CD8-positive, alpha-beta memory T cell (primary cell): ENCODE measurements around the gene LMF1. TPM values are rescaled to one million over a fixed set of nuclear protein-coding genes. Genes with fewer than 3 reads are reported as not detected.
A peak's percentile ranks its signal among the peaks of the same experiment; 100 is the strongest.

Experiments
- CTCF ChIA-PET: fragments of 350-600 bp; sonication (Branson Sonifier 250); formaldehyde crosslinking; loops from one replicate; lab custom pipeline; 2021; ENCODE audit warnings: antibody characterized with exemption; lab: Charles Lee
- POLR2A ChIA-PET: fragments of 350-600 bp; sonication (Branson Sonifier 250); formaldehyde crosslinking; loops from one replicate; lab custom pipeline; 2021; ENCODE audit warnings: antibody characterized with exemption; lab: Charles Lee
- DNase-seq, 5 donors: peaks; one replicate each; pipeline versions ENCODE4 v3.0.0 to v3.0.0-alpha.2; 2020 to 2022; ENCODE audit warnings: mixed read lengths in 1 of 5
- H3K27ac ChIP-seq: one replicate; pipeline ENCODE4 v1.7.0; 2013; ENCODE audit warnings: low read depth, mild to moderate bottlenecking, low read length, moderate library complexity
- H3K27me3 ChIP-seq: 2 replicates; pipeline ENCODE4 v1.7.0; 2013; ENCODE audit warnings: low read length, mild to moderate bottlenecking; ENCODE audit not compliant: insufficient read depth, poor library complexity, severe bottlenecking
- H3K36me3 ChIP-seq: 2 replicates; pipeline ENCODE4 v1.7.0; 2013; ENCODE audit warnings: mild to moderate bottlenecking, low read length, moderate library complexity; ENCODE audit not compliant: insufficient read depth
- H3K4me1 ChIP-seq: 2 replicates; pipeline ENCODE4 v1.7.0; 2013; ENCODE audit warnings: mild to moderate bottlenecking, low read length, moderate library complexity; ENCODE audit not compliant: insufficient read depth
- H3K4me3 ChIP-seq: 2 replicates; pipeline ENCODE4 v1.7.0; 2013; ENCODE audit warnings: mild to moderate bottlenecking, low read length
- H3K9me3 ChIP-seq: 2 replicates; pipeline ENCODE4 v1.7.0; 2013; ENCODE audit warnings: mild to moderate bottlenecking, low read length
- H3K27ac Mint-ChIP-seq, 8 donors: one replicate each; pipeline ENCODE4 v1.8.0; 2020 to 2021; ENCODE audit warnings: mixed read lengths in 8 of 8, mild to moderate bottlenecking in 6 of 8, inconsistent platforms in 3 of 8, moderate library complexity in 3 of 8
- H3K27me3 Mint-ChIP-seq, 2 donors: one replicate each; pipeline ENCODE4 v1.8.0; 2020 to 2021; ENCODE audit warnings: mixed read lengths in 2 of 2, mild to moderate bottlenecking in 1 of 2, moderate library complexity in 1 of 2
- H3K36me3 Mint-ChIP-seq, 3 donors: one replicate each; pipeline ENCODE4 v1.8.0; 2020 to 2021; ENCODE audit warnings: mixed read lengths in 3 of 3, inconsistent platforms in 1 of 3, mild to moderate bottlenecking in 1 of 3
- H3K4me1 Mint-ChIP-seq, 3 donors: one replicate each; pipeline ENCODE4 v1.8.0; 2020 to 2021; ENCODE audit warnings: mixed read lengths in 3 of 3, inconsistent platforms in 1 of 3, mild to moderate bottlenecking in 1 of 3
- H3K4me3 Mint-ChIP-seq, 7 donors: one replicate each; pipeline ENCODE4 v1.8.0; 2020 to 2021; ENCODE audit warnings: mixed read lengths in 7 of 7, mild to moderate bottlenecking in 6 of 7, moderate library complexity in 4 of 7, inconsistent platforms in 2 of 7
- H3K9me3 Mint-ChIP-seq, 5 donors: one replicate each; pipeline ENCODE4 v1.8.0; 2020 to 2022; ENCODE audit warnings: mixed read lengths in 5 of 5, mild to moderate bottlenecking in 3 of 5, moderate library complexity in 2 of 5, inconsistent platforms in 1 of 5
- polyA plus RNA-seq: library from polyadenylated mRNA; unstranded; fragments of 300-500 nt; fragmentation: Illumina TruSeq; gene quantifications from one replicate; pipeline ENCODE4 v1.2.3, GENCODE V29; 2021
- total RNA-seq, 2 experiments: library from RNA; stranded (reverse); gene quantifications; one replicate each; pipeline ENCODE4 v1.2.3, GENCODE V29; 2021

Gene LMF1
- total and polyA plus RNA-seq, 3 experiments from 2014 or later, result 11.7 to 15.8 (median 14.0) TPM

- Mint-ChIP-seq H3K4me1 (peaks cover 10 to 19% (median 10%) of the 10 kb centered on the region in 3 donors), H3K36me3 (no peaks in the 10 kb centered on the region), H3K4me3 (no peak overlapping the region), H3K27me3 (peaks cover 28 to 40% of the 10 kb centered on the region in 2 donors), H3K27ac (no peak overlapping the region), H3K9me3 (peaks cover 0 to 2% (median 0%) of the 10 kb centered on the region in 5 donors)
- no peaks in the 10 kb centered on the region for H3K9me3 ChIP-seq
- peaks cover 4% of the 10 kb centered on the region for H3K27me3 ChIP-seq
- H3K36me3 ChIP-seq, result no peaks in the 10 kb centered on the region
- no peak for DNase-seq
- H3K27ac ChIP-seq, result no peak overlapping the region
- POLR2A ChIA-PET, result no interaction called here
- H3K4me1 ChIP-seq, result peaks cover 7% of the 10 kb centered on the region
- CTCF ChIA-PET, result no interaction called here
- H3K4me3 ChIP-seq, result no peak overlapping the region
Measured at GRCh38 chr16:817001-817906, 153.5 kb downstream of the LMF1 start.

DNA sequence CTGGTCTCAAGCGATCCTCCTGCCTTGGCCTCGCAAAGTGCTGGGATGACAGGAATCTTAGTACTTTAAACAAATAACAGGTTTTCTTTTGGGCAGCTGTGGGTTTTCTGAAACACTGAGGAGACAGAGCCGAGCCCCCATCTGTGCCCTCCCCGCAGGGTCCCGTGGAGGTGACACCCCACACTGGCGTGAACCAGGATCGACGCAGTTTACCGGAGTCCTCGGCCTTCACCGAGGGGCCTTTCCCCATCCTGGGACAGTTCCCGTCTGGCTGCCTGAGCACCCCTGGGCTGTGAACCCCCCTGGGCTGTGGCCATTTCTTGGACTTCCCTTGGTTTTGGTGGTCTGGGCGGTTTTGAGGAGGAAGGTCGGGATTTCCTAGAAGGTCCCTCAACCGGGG, 154.9 kb downstream of the LMF1 start:
- CTCF ChIA-PET, result no interaction called here
- no peak overlapping the region for H3K27ac Mint-ChIP-seq
- H3K9me3 Mint-ChIP-seq, result peaks cover 0 to 5% (median 0%) of the 10 kb centered on the region in 5 donors

GRCh38 chr16:814974-815373, 155.8 kb downstream of the LMF1 start:
- peaks cover 4% of the 10 kb centered on the region for H3K27me3 ChIP-seq
- Mint-ChIP-seq H3K9me3 (peaks cover 0 to 5% (median 0%) of the 10 kb centered on the region in 5 donors), H3K4me1 (peaks cover 8 to 12% (median 9%) of the 10 kb centered on the region in 3 donors), H3K4me3 (peak overlapping the region in 1 of 7 donors; percentile 48), H3K27ac (no peak overlapping the region), H3K27me3 (peaks cover 32 to 35% of the 10 kb centered on the region in 2 donors), H3K36me3 (peaks cover 0 to 3% (median 0%) of the 10 kb centered on the region in 3 donors)
- H3K4me3 ChIP-seq, result no peak overlapping the region
- DNase-seq, result no peak
- no peaks in the 10 kb centered on the region for H3K36me3 ChIP-seq
- no peaks in the 10 kb centered on the region for H3K9me3 ChIP-seq
- H3K27ac ChIP-seq, result no peak overlapping the region
- ChIA-PET POLR2A (no interaction called here), CTCF (no interaction called here)
- H3K4me1 ChIP-seq, result peaks cover 7% of the 10 kb centered on the region

More for the DNA sequence above, 154.9 kb downstream of the LMF1 start:
- Histone ChIP-seq H3K36me3 (no peaks in the 10 kb centered on the region), H3K4me1 (peaks cover 7% of the 10 kb centered on the region), H3K9me3 (no peaks in the 10 kb centered on the region), H3K27me3 (peaks cover 4% of the 10 kb centered on the region), H3K27ac (no peak overlapping the region), H3K4me3 (no peak overlapping the region)
- POLR2A ChIA-PET, result no interaction called here
- H3K36me3 Mint-ChIP-seq, result peaks cover 0 to 3% (median 0%) of the 10 kb centered on the region in 3 donors
- H3K4me1 Mint-ChIP-seq, result peaks cover 10 to 17% (median 10%) of the 10 kb centered on the region in 3 donors
- peaks cover 32 to 39% of the 10 kb centered on the region in 2 donors for H3K27me3 Mint-ChIP-seq
- no peak overlapping the region for H3K4me3 Mint-ChIP-seq
- no peak for DNase-seq

DNA sequence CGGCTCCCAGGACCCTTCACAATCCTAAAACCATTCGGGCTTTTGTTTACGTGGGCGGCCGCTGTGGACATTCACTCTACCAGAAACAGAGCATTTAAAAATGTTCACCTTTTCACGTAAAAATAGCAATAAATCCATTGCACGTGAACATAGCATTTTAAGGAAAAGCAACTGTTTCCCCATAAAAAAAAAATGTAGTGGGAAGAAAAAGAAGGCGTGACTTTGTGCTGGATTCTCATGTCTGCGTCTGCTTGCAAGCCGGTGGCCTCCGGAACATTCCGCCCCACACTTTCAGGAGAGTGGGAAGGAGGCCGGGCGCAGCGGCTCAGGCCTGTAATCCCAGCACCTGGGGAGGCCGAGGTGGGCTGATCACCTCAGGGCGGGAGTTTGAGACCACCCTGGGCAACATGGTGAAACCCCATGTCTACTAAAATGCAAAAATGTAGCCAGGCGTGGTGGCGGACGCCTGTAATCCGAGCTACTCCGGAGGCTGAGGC, 156.8 kb downstream of the LMF1 start:
- POLR2A ChIA-PET, result no interaction called here
- no peaks in the 10 kb centered on the region for H3K9me3 ChIP-seq
- H3K36me3 ChIP-seq, result no peaks in the 10 kb centered on the region
- H3K27me3 ChIP-seq, result no peaks in the 10 kb centered on the region
- H3K4me3 Mint-ChIP-seq, result no peak overlapping the region
- H3K4me1 Mint-ChIP-seq, result peaks cover 0 to 7% (median 6%) of the 10 kb centered on the region in 3 donors
- H3K27me3 Mint-ChIP-seq, result peaks cover 26 to 27% of the 10 kb centered on the region in 2 donors
- CTCF ChIA-PET, result no interaction called here
- DNase-seq, result no peak
- peaks cover 0 to 3% (median 0%) of the 10 kb centered on the region in 3 donors for H3K36me3 Mint-ChIP-seq
- no peak overlapping the region for H3K27ac ChIP-seq
- H3K9me3 Mint-ChIP-seq, result peaks cover 0 to 5% (median 0%) of the 10 kb centered on the region in 5 donors
- H3K27ac Mint-ChIP-seq, result no peak overlapping the region
- no peaks in the 10 kb centered on the region for H3K4me1 ChIP-seq
- no peak overlapping the region for H3K4me3 ChIP-seq

DNA sequence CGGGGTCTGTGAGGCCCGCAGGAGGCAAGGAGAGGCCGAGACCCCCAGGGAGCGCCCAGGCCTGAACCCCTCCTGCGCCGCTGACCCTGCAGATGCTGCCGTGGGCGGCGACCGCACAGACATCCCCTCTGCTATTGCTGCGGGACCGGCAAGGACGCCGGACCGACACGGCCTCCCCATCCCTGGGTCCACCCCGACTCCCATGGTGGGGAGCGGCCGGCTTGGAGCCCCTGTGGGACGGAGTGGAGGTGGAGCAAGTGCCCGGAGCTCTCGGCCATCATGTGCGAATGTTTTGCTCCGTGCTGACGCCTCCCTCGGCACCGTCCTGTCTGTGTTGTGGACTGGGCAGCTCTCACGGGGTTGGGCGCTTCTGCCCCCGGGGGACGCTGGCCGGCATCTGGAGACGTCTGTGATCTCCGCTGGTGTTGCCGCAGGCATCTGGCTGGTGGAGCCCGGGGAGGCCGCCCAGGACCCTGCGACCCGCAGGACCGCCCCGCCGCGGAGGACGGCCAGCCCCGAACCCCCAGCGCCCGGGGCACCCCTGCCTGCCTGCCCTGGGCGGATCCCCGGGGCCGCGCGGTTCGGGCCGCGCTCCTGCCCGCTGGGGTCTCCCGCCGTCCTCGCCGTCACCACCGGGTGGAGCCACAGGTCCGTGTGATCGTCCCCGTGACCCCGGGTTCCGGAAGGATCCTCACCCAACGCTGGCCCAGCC, 157.4 kb downstream of the LMF1 start:
- peaks cover 0 to 5% (median 0%) of the 10 kb centered on the region in 5 donors for H3K9me3 Mint-ChIP-seq
- peaks cover 4 to 10% (median 9%) of the 10 kb centered on the region in 3 donors for H3K4me1 Mint-ChIP-seq
- peak overlapping the region in 1 of 7 donors; percentile 69 for H3K4me3 Mint-ChIP-seq
- peaks cover 0 to 3% (median 0%) of the 10 kb centered on the region in 3 donors for H3K36me3 Mint-ChIP-seq
- no peak overlapping the region for H3K4me3 ChIP-seq
- peaks cover 4% of the 10 kb centered on the region for H3K4me1 ChIP-seq
- H3K27ac ChIP-seq, result no peak overlapping the region
- H3K27ac Mint-ChIP-seq, result no peak overlapping the region
- DNase-seq, result peak in 4 of 5 donors; percentile 17 to 45 (median 20)
- no peaks in the 10 kb centered on the region for H3K9me3 ChIP-seq
- H3K27me3 ChIP-seq, result no peaks in the 10 kb centered on the region
- ChIA-PET CTCF (no interaction called here), POLR2A (no interaction called here)
- no peaks in the 10 kb centered on the region for H3K36me3 ChIP-seq
- peaks cover 26 to 27% of the 10 kb centered on the region in 2 donors for H3K27me3 Mint-ChIP-seq

- CTCF ChIA-PET, result no interaction called here
- POLR2A ChIA-PET, result no interaction called here
- Histone ChIP-seq H3K9me3 (no peaks in the 10 kb centered on the region), H3K4me1 (peaks cover 7% of the 10 kb centered on the region), H3K27ac (peak overlapping the region; percentile 85), H3K36me3 (no peaks in the 10 kb centered on the region), H3K27me3 (no peaks in the 10 kb centered on the region), H3K4me3 (peak overlapping the region; percentile 96)
- peaks cover 10 to 15% of the 10 kb centered on the region in 2 donors for H3K27me3 Mint-ChIP-seq
- H3K9me3 Mint-ChIP-seq, result peaks cover 0 to 5% (median 0%) of the 10 kb centered on the region in 5 donors
- peaks cover 0 to 3% (median 3%) of the 10 kb centered on the region in 3 donors for H3K36me3 Mint-ChIP-seq
- peaks cover 12 to 18% (median 15%) of the 10 kb centered on the region in 3 donors for H3K4me1 Mint-ChIP-seq
- DNase-seq, result no peak
- H3K4me3 Mint-ChIP-seq, result peak overlapping the region; percentile 90 to 96 (median 94)
- H3K27ac Mint-ChIP-seq, result peak overlapping the region; percentile 88 to 100 (median 94)
Measured at GRCh38 chr16:808085-808386, 162.7 kb downstream of the LMF1 start.

DNA sequence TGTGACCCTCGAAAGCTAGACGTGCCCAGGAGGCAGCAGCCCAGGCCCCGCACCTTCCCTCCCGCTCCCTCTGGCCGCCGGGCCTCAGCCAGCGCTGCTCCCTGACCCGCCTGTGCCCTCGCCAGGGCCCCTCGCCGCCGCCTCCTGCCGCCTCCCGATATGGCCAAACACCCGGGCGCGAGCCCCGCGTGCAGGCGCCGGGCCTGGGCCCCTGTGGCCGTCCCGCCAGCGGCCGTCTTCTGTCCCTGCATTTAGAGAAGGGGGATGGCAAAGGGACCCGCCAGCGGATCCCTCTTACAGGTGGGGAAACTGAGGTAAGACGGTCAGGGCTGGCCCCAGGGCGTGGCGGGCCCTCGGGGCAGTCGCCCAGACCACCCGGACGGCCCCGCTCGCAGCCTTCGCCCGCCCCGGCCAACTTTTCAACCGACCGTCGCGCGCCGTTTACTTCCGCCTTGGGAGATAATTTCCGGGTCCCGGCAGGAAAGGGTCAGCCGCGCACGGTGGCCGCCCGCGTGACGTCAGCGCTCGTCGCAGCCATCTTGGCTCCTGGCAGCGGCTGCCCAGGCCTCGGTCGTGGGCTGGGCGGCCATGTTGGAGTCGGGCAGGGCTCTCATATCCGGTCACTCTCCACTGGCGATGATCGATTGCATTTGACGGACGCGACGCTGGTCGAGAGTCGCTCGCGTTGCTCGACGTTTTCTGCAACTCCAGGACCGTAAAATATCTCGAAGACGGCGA, 163.3 kb downstream of the LMF1 start:
- ChIA-PET CTCF (interaction anchor here (1.2 kb wide), 1 partner anchor 95 kb away, joined by 5 read pairs; no protein-coding TSS in a partner anchor), POLR2A (interaction anchor here (0.5 to 1.0 kb wide), 3 partner anchors 19 to 406 kb away, joined by 3 to 6 read pairs (median 4); partner anchors contain the start of genes CHTF18, DECR2 and RPUSD1)
- Histone ChIP-seq H3K9me3 (no peaks in the 10 kb centered on the region), H3K27me3 (no peaks in the 10 kb centered on the region), H3K4me1 (peaks cover 7% of the 10 kb centered on the region), H3K36me3 (no peaks in the 10 kb centered on the region), H3K27ac (peak overlapping the region; percentile 85), H3K4me3 (peak overlapping the region; percentile 96)
- H3K27me3 Mint-ChIP-seq, result peaks cover 6 to 10% of the 10 kb centered on the region in 2 donors
- peak; percentile 72 to 87 (median 74) for DNase-seq
- peaks cover 0 to 3% (median 3%) of the 10 kb centered on the region in 3 donors for H3K36me3 Mint-ChIP-seq
- H3K27ac Mint-ChIP-seq, result peak overlapping the region; percentile 88 to 100 (median 94)
- peaks cover 0 to 5% (median 0%) of the 10 kb centered on the region in 5 donors for H3K9me3 Mint-ChIP-seq
- peak overlapping the region; percentile 90 to 96 (median 94) for H3K4me3 Mint-ChIP-seq
- H3K4me1 Mint-ChIP-seq, result peaks cover 11 to 15% (median 12%) of the 10 kb centered on the region in 3 donors
